Activated CD4-positive, CD25-positive, alpha-beta regulatory T cell treated with anti-CD3 and anti-CD28 coated beads, Interleukin-2, amount 50 U/mL, for 24 hours (primary cell): ENCODE measurements around the gene CBARP.

Source experiments
- ATAC-seq, 2 donors: fragments of 150-1000 bp; cut with Tn5 transposase; one replicate each; pipeline ENCODE4 v1.10.0; 2021; ENCODE audit warnings: mild to moderate bottlenecking in 1 of 2, moderate library complexity in 1 of 2

The CBARP gene

DNA sequence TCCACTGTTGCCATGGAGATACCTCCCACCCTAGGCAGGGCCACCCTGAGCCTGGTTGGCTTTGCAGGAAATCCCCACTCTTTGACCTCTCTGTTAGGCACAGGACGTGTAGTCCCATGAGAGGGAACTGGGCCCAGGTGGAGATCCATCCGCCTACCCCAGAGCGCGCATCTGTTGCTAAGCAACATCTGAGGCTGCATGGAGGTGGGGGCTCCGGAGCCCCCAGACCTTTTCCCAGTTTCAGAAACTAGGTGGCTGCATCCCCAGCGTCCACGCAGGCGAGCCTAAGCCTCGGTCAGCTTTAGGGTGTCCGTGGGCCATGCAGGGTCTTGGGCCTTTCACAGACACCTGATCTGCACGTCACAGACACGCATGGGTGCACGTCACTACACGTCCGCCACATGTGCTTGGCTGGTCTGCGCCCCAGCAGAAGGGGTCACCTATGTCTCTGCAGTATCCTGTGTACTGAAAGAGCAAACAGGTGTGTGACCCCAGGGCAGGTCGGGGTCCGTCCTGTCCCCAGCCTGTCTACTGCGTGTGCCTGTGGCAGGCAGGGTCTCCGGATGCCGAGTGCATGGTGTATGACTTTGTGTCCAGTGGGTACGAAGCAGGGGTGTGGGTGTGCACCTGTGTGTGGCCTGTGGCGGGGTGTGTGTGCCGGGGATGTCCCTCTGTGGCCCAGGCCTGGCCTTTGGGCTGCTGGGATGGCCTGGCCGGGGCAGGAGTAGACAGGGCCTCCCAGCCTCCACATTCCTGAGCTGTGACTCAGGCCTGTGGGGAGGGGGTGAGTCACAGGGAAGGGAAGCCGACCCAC is 27.2 kb upstream of the CBARP start:
- no peak for ATAC-seq

GRCh38 chr19:1263188-1263587 is 25.4 kb upstream of the CBARP start:
- ATAC-seq = no peak

- no peak for ATAC-seq
Observed at GRCh38 chr19:1262623-1263123, 24.9 kb upstream of the CBARP start.

DNA sequence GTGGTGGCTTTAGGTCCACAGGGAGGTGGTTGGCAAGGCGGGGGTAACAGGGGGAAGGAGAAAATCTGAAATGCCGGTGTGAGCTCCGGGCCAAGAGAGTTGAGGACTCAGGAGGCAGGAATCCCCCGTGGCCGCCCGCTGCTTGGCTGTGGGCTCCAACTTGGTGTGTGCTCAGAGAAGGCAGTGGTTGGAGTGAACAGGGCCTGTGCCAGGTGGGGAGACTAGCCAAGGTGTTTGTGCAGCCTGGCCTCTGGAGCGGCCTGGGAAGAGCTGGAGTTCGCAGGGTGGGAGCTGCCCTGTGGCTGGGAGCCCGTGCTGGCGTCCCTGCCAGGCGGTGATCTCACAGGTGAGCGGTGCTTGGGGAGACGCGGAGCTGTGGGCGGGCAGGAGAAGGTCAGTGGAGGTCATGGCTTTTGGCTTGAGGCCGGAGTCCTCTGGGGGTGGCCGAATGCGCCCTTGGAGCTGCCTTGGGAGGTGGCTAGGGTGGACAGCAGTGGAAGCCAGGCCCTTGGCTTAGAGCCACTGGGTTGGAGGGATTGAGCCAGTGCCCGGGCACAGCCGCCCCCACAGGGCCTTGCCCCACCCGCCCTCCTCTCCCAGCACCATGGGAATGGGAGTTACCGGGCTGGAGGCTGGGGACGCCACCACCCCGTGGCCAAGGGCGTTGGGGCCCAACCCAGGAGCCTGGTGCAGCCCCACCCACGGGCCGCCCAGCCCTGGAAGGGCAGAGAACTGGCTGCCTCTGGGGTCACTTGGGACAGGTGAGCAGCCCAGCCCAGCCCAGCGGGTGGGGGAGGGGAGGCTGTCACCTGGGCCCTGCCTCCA is 24.2 kb upstream of the CBARP start:
- no peak for ATAC-seq

DNA sequence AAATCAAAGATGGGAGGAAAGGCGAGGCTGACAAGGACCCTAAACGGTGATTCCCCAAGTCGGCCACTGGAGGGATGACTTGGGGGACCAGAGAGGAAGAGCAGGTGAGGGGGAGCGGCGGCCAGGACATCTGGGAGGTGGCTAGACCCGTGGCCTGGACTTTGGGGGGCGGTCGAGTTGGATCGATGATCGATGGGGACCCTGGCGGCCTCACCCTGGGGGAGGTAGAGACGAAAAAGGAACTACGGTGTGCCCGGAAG is 23.7 kb upstream of the CBARP start:
- ATAC-seq = no peak

DNA sequence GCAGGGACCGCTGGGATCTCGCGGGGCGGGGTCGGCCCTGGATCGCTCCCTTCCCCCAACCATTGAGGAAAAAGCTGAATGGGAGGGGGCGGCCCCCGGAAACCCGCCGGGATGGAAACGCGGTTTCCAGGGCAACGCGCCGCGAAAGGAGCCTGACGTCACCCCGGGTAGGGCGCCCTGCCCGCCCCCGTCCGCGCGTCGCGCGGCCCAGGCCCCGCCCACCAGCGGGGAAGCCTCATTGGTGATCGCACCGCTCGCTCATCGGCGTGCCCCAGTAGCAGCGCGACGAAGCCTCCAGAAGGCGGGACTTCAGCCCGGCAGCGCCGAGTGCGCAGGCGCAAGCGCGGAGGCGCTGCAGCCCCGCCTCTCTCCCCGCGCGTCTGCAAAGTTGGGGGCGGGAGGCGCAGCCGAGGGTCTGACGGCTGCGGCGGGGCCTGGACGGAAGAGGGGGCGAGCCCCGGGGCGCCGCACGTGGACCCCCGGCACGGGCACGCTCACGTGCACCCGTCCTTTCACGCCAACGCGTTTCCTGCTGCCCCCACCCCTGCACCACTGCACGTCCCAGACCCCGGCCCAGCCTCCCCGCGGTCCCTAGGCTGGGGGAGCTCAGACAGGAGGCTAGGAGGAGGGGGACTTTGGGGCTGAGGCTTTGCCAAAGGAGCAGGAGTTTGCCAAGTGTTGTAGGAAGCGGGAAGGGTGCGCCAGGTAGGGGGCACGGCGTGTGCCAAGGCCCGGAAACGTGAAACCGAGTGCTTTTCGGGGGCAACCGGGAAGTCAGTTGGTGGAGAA is 23.1 kb upstream of the CBARP start:
- peak; percentile 86 to 87 for ATAC-seq

GRCh38 chr19:1259876-1260748 is 22.3 kb upstream of the CBARP start:
- ATAC-seq = peak; percentile 8 to 9

DNA sequence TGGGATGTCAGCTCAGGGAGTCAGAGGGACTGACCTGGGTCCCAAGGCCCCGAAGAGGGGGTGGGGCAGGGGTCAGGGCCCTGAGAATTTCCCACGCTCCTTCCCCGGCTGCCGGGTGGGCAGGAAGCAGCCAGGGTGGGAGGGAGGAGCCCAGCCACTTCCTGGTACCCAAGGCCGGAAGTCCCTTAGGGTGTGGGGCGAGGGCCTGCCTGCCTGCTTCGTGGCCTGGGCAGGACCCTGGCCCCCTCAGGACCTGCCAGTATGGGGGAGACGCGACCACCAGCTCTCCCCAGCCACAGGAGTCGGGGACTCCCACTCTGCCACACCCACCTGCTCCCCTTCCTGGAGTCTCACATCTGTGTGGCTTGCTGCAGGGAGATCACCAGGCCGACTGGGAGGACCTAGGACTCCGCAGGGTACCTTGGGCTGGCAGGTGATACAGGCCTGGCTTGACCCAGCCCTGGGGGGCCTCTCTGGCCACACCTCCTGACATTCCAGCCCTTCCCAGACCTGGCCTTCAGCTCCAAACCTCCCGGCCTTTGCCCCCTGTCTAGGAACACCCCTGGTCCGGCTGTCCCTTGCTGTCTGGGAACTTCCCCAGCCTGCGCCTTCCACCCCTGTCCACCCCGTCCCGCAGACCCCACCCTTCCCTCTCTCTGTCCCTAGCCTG is 21.5 kb upstream of the CBARP start:
- peak; percentile 33 to 37 for ATAC-seq

- ATAC-seq = no peak
Observed at GRCh38 chr19:1258707-1259205, 21.0 kb upstream of the CBARP start.

GRCh38 chr19:1258163-1258492 is 20.3 kb upstream of the CBARP start:
- no peak for ATAC-seq

DNA sequence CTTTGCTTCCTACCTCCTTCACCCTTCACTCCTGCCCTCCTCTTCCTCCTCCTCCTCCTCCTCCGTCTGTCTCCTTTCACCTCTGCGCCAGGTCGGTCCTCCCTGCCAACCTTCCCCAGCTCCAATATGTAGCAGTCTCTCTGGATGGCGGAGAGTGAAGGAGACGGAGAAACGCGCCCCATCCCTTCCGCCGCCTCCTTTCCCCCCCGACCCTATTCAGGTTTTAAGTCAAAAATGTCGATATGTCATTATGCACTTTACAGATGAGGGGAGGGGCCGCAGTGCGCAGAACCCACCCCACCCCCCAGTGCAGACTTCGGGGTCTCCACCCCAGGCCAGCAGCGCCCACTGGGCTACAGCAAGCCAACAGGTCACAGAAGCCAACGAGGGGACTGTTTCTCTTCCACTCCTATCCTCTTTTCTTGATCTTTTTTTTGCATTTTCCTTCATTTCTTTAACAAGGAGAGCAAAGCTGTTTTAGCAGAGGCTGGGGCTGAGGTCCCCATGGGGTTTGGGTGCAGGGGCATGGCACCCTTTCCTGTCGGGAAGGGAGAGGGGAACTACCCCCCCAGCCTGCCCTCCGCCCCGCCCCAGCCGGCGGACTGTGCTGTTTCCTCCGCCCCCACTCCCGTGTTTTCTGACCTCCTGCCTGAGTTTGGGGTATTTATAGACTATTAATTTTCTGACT is 19.8 kb upstream of the CBARP start:
- ATAC-seq = no peak

- ATAC-seq = no peak
Observed at GRCh38 chr19:1256646-1257474, 19.1 kb upstream of the CBARP start.

DNA sequence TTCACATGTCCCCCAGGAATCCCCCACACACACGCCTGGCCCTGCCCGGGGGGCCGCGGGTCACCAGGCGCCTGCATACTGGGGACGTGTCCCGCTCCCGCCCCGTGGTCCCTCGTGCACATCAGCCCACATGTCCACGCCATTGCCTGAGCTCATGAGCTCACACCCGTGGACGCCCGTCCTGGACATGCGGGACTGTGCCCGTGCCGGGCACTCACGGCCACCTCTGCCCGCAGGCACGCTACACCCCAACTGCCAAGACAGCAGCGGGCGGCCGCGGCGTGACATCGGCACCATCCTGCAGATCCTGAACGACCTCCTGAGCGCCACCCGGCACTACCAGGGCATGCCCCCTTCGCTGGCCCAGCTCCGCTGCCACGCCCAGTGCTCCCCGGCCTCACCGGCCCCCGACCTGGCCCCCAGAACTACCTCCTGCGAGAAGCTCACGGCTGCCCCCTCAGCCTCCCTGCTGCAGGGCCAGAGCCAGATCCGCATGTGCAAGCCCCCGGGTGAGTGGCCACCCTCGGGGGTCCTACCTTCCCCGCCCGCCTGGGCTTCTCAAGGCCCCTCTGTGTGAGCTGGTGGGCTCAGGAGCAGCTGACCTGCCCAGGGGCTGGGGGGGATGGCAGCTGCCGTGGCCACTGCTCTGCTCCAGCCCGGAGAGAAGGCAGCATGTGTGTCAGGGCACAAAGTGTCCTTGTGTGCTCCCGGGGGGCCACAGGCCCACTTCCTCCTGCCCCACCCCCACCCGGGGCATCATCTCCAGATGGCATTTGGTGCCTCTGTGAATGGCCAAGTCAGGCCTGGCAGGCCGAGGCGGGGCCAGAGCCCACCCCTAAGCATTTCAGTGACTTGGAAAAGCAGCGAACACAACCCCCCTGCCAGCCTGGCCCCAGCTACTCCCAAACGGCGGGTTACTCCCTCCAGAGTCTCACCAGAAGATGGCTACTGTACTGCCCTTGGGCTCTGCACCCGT is 17.7 kb upstream of the CBARP start:
- ATAC-seq = no peak

DNA sequence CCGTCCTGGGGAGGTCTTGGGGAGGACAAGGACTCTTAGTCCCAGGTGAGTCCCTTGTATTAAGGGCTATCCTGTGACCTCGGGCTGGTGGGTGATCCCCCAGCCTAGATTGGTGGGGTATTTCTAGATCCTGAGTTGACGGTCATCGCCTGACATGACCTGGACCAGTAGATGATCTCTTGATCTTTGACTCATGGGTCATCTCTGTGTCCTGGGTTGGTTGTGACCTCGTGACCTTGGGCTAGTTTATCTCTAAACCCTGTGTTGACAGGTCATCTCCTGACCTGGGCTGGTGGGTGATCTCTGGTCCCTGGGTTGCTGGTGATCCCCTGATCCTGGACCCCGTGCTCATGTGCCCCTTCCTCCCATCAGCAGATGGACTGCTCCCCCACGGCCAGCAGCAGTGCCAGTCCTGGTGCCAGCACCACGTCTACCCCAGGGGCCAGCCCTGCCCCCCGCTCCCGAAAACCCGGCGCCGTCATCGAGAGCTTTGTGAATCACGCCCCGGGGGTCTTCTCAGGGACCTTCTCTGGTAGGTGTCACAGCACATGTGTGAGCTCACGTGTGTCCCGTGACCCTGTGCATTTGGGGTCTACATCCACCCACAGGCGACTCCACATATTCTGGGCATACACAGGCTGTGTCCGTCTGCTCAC is 16.9 kb upstream of the CBARP start:
- ATAC-seq = no peak

- ATAC-seq = no peak
Observed at GRCh38 chr19:1254081-1254527, 16.3 kb upstream of the CBARP start.

DNA sequence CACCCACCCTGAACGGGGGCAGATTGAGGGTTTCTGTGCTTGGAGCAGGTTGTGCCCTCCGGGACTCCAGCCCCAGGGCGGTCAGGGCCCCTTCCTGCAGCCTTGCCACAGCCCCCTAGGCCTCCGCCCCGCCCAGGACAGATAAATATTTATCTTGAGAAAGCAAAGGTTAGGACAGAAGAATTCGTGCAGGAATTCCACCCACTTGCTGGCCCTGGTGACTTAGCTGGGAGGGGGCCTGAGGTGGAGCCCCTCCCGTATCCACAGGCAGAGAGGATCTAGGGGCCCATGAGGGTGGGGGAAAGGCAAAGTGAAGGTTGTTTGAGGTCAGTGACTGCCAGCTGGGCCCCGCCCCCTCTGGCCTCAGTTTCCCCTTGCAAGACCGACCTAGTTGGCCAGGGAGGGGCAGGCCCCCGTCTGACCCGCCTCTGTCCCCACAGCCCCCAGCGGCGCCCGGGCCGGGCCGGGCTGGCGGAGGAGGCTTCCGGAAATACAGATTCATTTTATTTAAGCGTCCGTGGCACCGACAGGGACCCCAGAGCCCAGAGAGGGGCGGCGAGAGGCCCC is 15.8 kb upstream of the CBARP start:
- no peak for ATAC-seq

DNA sequence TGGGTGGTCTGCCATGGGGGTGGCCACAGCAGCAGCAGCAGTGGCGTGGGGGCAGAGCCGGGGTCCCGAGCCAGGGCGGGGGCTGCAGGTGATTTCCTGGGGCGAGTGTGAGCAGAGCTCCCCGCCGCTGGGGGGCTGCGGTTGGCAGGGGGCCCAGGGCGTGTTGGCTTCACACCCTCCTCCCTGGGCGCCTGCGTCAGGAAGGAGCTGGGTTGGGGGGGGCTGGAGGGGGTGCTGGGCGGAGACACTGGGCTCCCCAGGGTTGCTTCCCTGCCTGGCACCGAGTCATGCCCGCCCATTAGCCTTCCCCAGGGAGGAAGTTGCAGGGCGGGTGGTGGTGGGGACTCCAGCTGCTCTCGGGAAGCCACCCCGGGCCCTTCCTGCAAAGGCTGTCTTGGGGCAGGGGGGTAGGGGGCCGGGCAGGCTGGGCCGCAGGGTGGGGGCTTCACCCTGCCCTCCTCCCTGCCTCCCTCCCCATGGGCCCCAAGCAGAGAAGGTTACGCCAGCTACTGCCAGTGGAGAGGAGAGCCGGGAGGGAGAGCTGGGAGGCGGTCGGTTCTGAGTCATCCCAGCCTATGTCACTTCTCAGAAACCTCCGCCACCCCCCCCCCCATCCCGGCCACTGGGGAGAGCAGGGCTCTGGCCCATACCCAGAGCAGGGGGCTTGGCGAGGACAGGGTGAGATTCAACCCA is 15.2 kb upstream of the CBARP start:
- peak; percentile 10 to 33 for ATAC-seq
